Measurements from ENCODE around the gene CDKN2AIPNL. TPM values are rescaled to one million over a fixed set of nuclear protein-coding genes. Genes with fewer than 3 reads are reported as not detected.
"Not testable (repeated sequence)": the region's sequence is repeated elsewhere in the genome, so short reads cannot be mapped to it uniquely, and the experiment has no call there.

Gene CDKN2AIPNL
- total RNA-seq, 1 experiment from 2014 or later = 38.2 TPM

GRCh38 chr5:134374232-134374631 lies 37.4 kb downstream of the CDKN2AIPNL start:
- no peak overlapping the region for H3K4me3 ChIP-seq (ENCODE audit: low read length)
- POLR2A ChIA-PET (ENCODE audit: unreplicated experiment) = no interaction called here
- H3K27ac ChIP-seq (ENCODE audit: low read length) = no peak overlapping the region
- CTCF ChIA-PET = interaction anchor here (1.2 kb wide), 1 partner anchor 150 kb away, joined by 6 read pairs; no protein-coding TSS in a partner anchor
- H3K4me2 ChIP-seq (ENCODE audit: low read length) = no peak overlapping the region; the same call in 1 of the 2 replicates
- no peaks in the 10 kb centered on the region for H3K9me3 ChIP-seq (ENCODE audit: low read length)
- H3K4me1 ChIP-seq (ENCODE audit: insufficient read depth, low read length) = peaks cover 11% of the 10 kb centered on the region
- peaks cover 56% of the 10 kb centered on the region for H3K79me2 ChIP-seq (ENCODE audit: low read length)
- peaks cover 13% of the 10 kb centered on the region for H3K36me3 ChIP-seq (ENCODE audit: low read depth, low read length)
- no peak for TF ChIP-seq EZH2 (IDR thresholded peaks at IDR 0.05; ENCODE audit: low read length, unreplicated experiment)
- TF ChIP-seq CTCF (conservative IDR thresholded peaks at IDR 0.05; ENCODE audit: low read depth, low read length) = peak; percentile 40
- peaks cover 16% of the 10 kb centered on the region for H4K20me1 ChIP-seq (ENCODE audit: low read length)
- intact Hi-C loops (cut with micrococcal nuclease) = loop anchor here (5.0 kb wide), 1 partner anchor 213 kb away; no protein-coding TSS in a partner anchor
- H3K27me3 ChIP-seq (ENCODE audit: low read length) = no peaks in the 10 kb centered on the region
- ATAC-seq (no peak), DNase-seq (peak; percentile 36)
- H3F3A ChIP-seq (ENCODE audit: low read length, unreplicated experiment) = no peaks in the 10 kb centered on the region
- no peaks in the 10 kb centered on the region for H3K9me2 ChIP-seq (replicated peaks; ENCODE audit: low read length)
- BruUV-seq (replicated peaks) = no TSS peak
- H2AFZ ChIP-seq (ENCODE audit: low read length) = no peak overlapping the region
- no peak overlapping the region for H3K9ac ChIP-seq (ENCODE audit: low read length)

GRCh38 chr5:134373633-134374032 lies 38.0 kb downstream of the CDKN2AIPNL start:
- intact Hi-C loops (cut with micrococcal nuclease) = loop anchor here (2.0 to 5.0 kb wide), 2 partner anchors 71 to 214 kb away; no protein-coding TSS in a partner anchor
- H3K27me3 ChIP-seq (ENCODE audit: low read length); H2AFZ ChIP-seq (ENCODE audit: low read length); BruUV-seq (replicated peaks); CTCF ChIA-PET; H3K4me2 ChIP-seq (ENCODE audit: low read length); ATAC-seq; H3K27ac ChIP-seq (ENCODE audit: low read length); H3K9me3 ChIP-seq (ENCODE audit: low read length); POLR2A ChIA-PET (ENCODE audit: unreplicated experiment); H3F3A ChIP-seq (ENCODE audit: low read length, unreplicated experiment); H3K4me3 ChIP-seq (ENCODE audit: low read length); DNase-seq; H3K9ac ChIP-seq (ENCODE audit: low read length); H3K9me2 ChIP-seq (replicated peaks; ENCODE audit: low read length): not testable (repeated sequence)
- Histone ChIP-seq H3K79me2 (ENCODE audit: low read length) (peaks cover 56% of the 10 kb centered on the region), H3K36me3 (ENCODE audit: low read depth, low read length) (peaks cover 13% of the 10 kb centered on the region), H3K4me1 (ENCODE audit: insufficient read depth, low read length) (peaks cover 11% of the 10 kb centered on the region), H4K20me1 (ENCODE audit: low read length) (peaks cover 16% of the 10 kb centered on the region)

DNA sequence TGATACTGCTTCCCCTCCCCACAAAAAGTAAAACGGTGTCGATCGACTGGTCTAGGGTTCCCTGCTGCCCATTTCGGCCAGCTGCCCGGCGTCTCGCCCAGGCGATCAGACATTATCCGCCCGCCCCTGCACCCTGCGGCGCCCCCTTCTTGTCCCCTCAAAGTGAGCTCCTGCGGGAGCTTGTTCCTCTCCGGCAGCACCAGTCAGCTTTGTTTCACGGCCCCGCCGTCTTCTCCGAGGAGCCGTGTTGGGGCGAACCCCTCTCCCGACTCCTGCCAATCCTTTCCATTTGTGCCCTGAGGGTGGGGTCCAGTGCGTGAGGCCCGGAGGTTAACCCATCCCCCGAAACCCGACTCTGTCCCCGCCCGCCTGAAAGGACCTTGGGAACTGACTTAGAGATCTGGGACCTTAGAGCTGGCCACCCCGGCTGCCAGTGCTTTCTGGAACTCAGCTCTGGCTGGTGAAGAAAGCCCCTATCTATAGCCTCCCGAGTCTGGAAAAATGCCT lies 39.8 kb downstream of the CDKN2AIPNL start:
- Histone ChIP-seq H3K36me3 (ENCODE audit: low read depth, low read length) (peaks cover 4% of the 10 kb centered on the region; the same call in 1 of the 2 replicates), H3K79me2 (ENCODE audit: low read length) (peaks cover 48% of the 10 kb centered on the region), H4K20me1 (ENCODE audit: low read length) (peaks cover 16% of the 10 kb centered on the region), H2AFZ (ENCODE audit: low read length) (peak overlapping the region; percentile 79), H3K27ac (ENCODE audit: low read length) (peak overlapping the region; percentile 89), H3K9ac (ENCODE audit: low read length) (peak overlapping the region; percentile 99), H3K4me3 (ENCODE audit: low read length) (peak overlapping the region; percentile 99), H3K27me3 (ENCODE audit: low read length) (no peaks in the 10 kb centered on the region), H3K9me3 (ENCODE audit: low read length) (no peaks in the 10 kb centered on the region), H3F3A (ENCODE audit: low read length, unreplicated experiment) (no peaks in the 10 kb centered on the region), H3K9me2 (replicated peaks; ENCODE audit: low read length) (no peaks in the 10 kb centered on the region), H3K4me2 (ENCODE audit: low read length) (peak overlapping the region; percentile 88), H3K4me1 (ENCODE audit: insufficient read depth, low read length) (peaks cover 17% of the 10 kb centered on the region)
- no peak for TF ChIP-seq CTCF (conservative IDR thresholded peaks at IDR 0.05; ENCODE audit: low read depth, low read length)
- no peak for TF ChIP-seq EZH2 (IDR thresholded peaks at IDR 0.05; ENCODE audit: low read length, unreplicated experiment)
- TF ChIP-seq EZH2phosphoT487 (IDR thresholded peaks at IDR 0.05; ENCODE audit: borderline replicate concordance, low read length) = no peak
- CTCF ChIA-PET = interaction anchor here (0.5 to 0.6 kb wide), 3 partner anchors 16 to 348 kb away, joined by 3 read pairs; no protein-coding TSS in a partner anchor
- POLR2A ChIA-PET (ENCODE audit: unreplicated experiment) = interaction anchor here (0.6 kb wide), 2 partner anchors 221 to 469 kb away, joined by 3 read pairs; no protein-coding TSS in a partner anchor
- intact Hi-C loops (cut with micrococcal nuclease) = loop anchor here (2.0 to 5.0 kb wide), 3 partner anchors 69 to 215 kb away; no protein-coding TSS in a partner anchor
- BruUV-seq (replicated peaks) = TSS peak; percentile 53
- peak; percentile 11 for ATAC-seq
- peak; percentile 28 for DNase-seq

Data from PC-3 (cell line).